Activated B cell treated with CpG ODN at 0.5 μM for 24 hours (primary cell): ENCODE results near the gene DACT3. TPM values are rescaled to one million over a fixed set of nuclear protein-coding genes. Genes with fewer than 3 reads are reported as not detected.
A peak's percentile ranks its signal among the peaks of the same experiment; 100 is the strongest.

Experiments
- ATAC-seq: fragments of 200-7000 bp; cut with Tn5 transposase; one replicate; pipeline ENCODE4 v1.10.0; 2021; ENCODE audit warnings: low read depth, mild to moderate bottlenecking, moderate library complexity
- CTCF ChIA-PET: fragments of 350-600 bp; sonication (Branson Sonifier 250); formaldehyde crosslinking; loops from one replicate; lab custom pipeline; 2021; ENCODE audit warnings: antibody characterized with exemption; lab: Charles Lee
- POLR2A ChIA-PET: fragments of 350-600 bp; sonication (Branson Sonifier 250); formaldehyde crosslinking; loops from one replicate; lab custom pipeline; 2021; ENCODE audit warnings: antibody characterized with exemption; lab: Charles Lee
- DNase-seq: peaks from one replicate; pipeline ENCODE4 v3.0.0; 2022
- H3K27ac Mint-ChIP-seq: one replicate; pipeline ENCODE4 v1.8.0; 2020; ENCODE audit warnings: mixed read lengths
- H3K27me3 Mint-ChIP-seq: one replicate; pipeline ENCODE4 v1.8.0; 2021; ENCODE audit warnings: mixed read lengths
- H3K36me3 Mint-ChIP-seq: one replicate; pipeline ENCODE4 v1.8.0; 2021; ENCODE audit warnings: low read depth, mixed read lengths
- H3K4me1 Mint-ChIP-seq: one replicate; pipeline ENCODE4 v1.8.0; 2021; ENCODE audit warnings: mixed read lengths
- H3K4me3 Mint-ChIP-seq: one replicate; pipeline ENCODE4 v1.8.0; 2020; ENCODE audit warnings: mild to moderate bottlenecking, mixed read lengths
- H3K9me3 Mint-ChIP-seq: one replicate; pipeline ENCODE4 v1.8.0; 2020; ENCODE audit warnings: mixed read lengths
- intact Hi-C: fragments of 100-400 bp; cut with micrococcal nuclease; formaldehyde crosslinking; loops from one replicate; pipeline ENCODE4 v1.15.1; 2024
- total RNA-seq: library from RNA; stranded (reverse); gene quantifications from 2 replicates; pipeline ENCODE4 v1.2.3, GENCODE V29; 2022
- TF ChIP-seq, protein P1 (sequence below): fragments of 200-600 bp; IDR thresholded peaks from one replicate; pipeline ENCODE4 v1.8.0; 2022; ENCODE audit warnings: antibody characterized with exemption, mild to moderate bottlenecking

DACT3 gene
- total RNA-seq, 1 donor from 2014 or later = 0.75 TPM

DNA sequence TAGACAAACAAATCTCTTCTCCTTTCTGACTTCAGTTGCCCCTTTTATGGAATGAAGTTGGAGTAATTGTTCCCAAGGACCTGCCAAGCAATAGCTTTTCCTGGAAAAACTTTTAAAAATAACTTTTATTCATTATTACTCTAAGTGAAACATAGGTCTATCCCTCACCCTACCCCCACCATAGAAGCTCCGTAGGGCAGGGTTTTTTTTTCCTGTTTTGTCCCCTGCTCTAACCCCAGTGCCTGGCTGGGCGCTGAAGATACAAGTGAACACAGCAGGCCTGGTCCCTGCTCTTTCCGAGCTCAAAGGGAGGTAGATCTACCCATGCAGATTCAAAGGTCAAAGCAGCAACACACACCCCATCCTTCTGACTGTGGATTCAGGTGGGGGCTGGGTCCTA lies 16.3 kb downstream of the DACT3 start:
- no peak for ATAC-seq
- peaks cover 29% of the 10 kb centered on the region for H3K27me3 Mint-ChIP-seq

DNA sequence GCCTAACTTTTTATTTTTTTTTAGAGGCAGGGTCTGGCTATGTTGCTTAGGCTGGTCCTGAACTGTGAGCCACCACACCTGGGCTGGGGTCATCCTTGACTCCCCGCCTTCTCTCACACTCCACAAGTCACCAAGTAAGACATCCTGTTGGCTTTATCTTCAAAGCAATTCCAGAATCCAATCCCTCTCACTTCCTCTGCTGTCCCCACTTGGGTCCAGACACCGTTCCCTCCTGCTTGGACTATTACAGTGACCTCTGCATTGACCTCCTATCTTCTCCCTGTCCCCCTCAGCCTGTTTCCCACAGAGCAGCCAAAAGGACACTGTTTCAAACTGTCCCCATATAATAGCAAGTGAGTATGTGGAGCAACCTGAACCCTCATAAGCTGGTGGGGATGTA lies 20.3 kb downstream of the DACT3 start:
- ChIA-PET CTCF (no interaction called here), POLR2A (no interaction called here)
- Mint-ChIP-seq H3K27ac (no peak overlapping the region), H3K4me1 (peaks cover 11% of the 10 kb centered on the region), H3K27me3 (peaks cover 10% of the 10 kb centered on the region), H3K36me3 (no peaks in the 10 kb centered on the region), H3K9me3 (peaks cover under 1% of the 10 kb centered on the region), H3K4me3 (peak overlapping the region; percentile 4)
- DNase-seq = no peak
- TF ChIP-seq, protein P1, sequence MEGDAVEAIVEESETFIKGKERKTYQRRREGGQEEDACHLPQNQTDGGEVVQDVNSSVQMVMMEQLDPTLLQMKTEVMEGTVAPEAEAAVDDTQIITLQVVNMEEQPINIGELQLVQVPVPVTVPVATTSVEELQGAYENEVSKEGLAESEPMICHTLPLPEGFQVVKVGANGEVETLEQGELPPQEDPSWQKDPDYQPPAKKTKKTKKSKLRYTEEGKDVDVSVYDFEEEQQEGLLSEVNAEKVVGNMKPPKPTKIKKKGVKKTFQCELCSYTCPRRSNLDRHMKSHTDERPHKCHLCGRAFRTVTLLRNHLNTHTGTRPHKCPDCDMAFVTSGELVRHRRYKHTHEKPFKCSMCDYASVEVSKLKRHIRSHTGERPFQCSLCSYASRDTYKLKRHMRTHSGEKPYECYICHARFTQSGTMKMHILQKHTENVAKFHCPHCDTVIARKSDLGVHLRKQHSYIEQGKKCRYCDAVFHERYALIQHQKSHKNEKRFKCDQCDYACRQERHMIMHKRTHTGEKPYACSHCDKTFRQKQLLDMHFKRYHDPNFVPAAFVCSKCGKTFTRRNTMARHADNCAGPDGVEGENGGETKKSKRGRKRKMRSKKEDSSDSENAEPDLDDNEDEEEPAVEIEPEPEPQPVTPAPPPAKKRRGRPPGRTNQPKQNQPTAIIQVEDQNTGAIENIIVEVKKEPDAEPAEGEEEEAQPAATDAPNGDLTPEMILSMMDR = no peak
- no peak for ATAC-seq
- intact Hi-C loops = no loop called here

More for the DNA sequence above, 16.3 kb downstream of the DACT3 start:
- peaks cover 10% of the 10 kb centered on the region for H3K9me3 Mint-ChIP-seq
- no peaks in the 10 kb centered on the region for H3K36me3 Mint-ChIP-seq
- DNase-seq = no peak
- POLR2A ChIA-PET = interaction anchor here (0.6 kb wide), 1 partner anchor 304 kb away, joined by 5 read pairs; no protein-coding TSS in a partner anchor
- CTCF ChIA-PET = interaction anchor here (1.3 kb wide), 1 partner anchor 30 kb away, joined by 4 read pairs; no protein-coding TSS in a partner anchor
- peaks cover 13% of the 10 kb centered on the region for H3K4me1 Mint-ChIP-seq
- intact Hi-C loops = no loop called here
- no peak overlapping the region for H3K4me3 Mint-ChIP-seq
- TF ChIP-seq, protein P1 = no peak
- no peak overlapping the region for H3K27ac Mint-ChIP-seq

DNA sequence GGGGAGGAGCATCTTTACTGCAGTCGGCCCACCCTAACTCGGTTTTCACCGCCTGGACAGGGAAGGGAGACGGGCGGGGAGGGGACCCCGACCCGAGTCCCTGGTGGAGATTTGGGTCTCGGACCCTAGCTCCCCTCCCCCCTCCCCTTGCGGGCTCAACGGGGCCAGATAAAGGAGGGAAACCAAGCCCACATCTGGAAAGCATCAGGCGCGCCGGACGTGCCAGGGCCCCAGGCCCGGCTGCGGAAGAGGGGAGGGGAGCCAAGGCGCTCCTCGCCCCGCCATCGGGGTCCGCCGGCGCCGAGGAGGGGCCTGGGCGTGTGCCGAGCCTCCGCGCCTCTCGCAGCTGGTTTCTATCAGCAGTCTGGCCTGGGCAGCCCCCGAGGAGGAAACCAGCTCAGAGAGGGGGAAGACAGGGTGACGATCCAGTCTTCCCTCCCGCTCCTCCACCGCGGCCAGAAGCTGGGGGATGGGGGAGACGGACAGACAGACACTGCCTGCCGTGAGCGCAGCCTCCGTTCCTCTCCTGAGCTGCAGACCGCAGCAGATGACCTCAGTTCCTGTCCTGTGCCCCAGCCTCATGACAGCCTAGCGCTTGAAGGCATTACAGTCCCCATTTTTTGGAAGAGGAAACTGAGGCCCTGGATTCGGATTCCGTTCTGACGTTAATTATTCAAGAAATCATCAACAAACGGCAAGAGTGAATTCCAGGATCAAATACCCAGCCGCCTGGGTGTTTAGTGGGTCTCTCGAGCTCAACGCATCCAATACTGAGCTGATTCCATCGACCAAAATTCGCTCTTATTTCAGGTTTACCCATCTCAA lies 21.4 kb downstream of the DACT3 start:
- intact Hi-C loops = no loop called here
- no peak for ATAC-seq
- TF ChIP-seq, protein P1 = no peak
- H3K27me3 Mint-ChIP-seq = peaks cover 8% of the 10 kb centered on the region
- no peak for DNase-seq
- H3K9me3 Mint-ChIP-seq = no peaks in the 10 kb centered on the region
- CTCF ChIA-PET = interaction anchor here (0.7 kb wide), 1 partner anchor 20 kb away, joined by 3 read pairs; no protein-coding TSS in a partner anchor
- no peaks in the 10 kb centered on the region for H3K36me3 Mint-ChIP-seq
- no peak overlapping the region for H3K27ac Mint-ChIP-seq
- POLR2A ChIA-PET = interaction anchor here (0.6 kb wide), 1 partner anchor 50 kb away, joined by 6 read pairs; no protein-coding TSS in a partner anchor
- peaks cover 18% of the 10 kb centered on the region for H3K4me1 Mint-ChIP-seq
- H3K4me3 Mint-ChIP-seq = no peak overlapping the region

DNA sequence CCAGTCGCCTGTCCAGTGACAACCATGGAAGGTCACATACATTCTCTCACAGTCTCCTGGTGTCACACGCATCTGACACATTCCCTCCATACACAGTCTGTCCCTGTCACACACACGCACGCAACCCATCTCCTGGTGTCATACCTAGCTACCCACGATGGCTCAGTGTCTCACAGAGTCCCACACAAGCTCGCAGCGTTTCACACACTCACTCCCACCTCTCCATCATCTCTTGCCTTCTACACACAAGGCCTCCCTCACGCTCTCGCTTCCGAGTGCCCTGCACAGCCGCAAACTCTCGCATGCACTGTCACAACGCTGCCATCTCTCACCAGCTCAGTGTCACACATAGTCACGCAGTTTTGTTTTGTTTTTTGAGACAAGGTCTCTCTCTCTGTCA lies 23.8 kb downstream of the DACT3 start:
- Mint-ChIP-seq H3K4me3 (no peak overlapping the region), H3K36me3 (peaks cover 2% of the 10 kb centered on the region), H3K9me3 (no peaks in the 10 kb centered on the region), H3K27me3 (peaks cover 6% of the 10 kb centered on the region), H3K4me1 (peaks cover 34% of the 10 kb centered on the region), H3K27ac (no peak overlapping the region)
- TF ChIP-seq, protein P1 = no peak
- ATAC-seq (no peak), DNase-seq (no peak)
- intact Hi-C loops = no loop called here
- POLR2A ChIA-PET = interaction anchor here (0.7 to 4.3 kb wide), 4 partner anchors 19 to 43 kb away, joined by 5 to 23 read pairs (median 14); partner anchors contain the start of genes CALM3 and DACT3
- CTCF ChIA-PET = interaction anchor here (0.6 to 2.5 kb wide), 5 partner anchors 20 to 106 kb away, joined by 3 to 16 read pairs (median 7); partner anchors contain the start of gene DACT3
